NCI-H128 (cell line): ENCODE results near the gene CACNA1H.

Experiments used
- DNase-seq: peaks from one replicate; lab custom pipeline; 2025; ENCODE audit not compliant: unreplicated experiment; lab: John Stamatoyannopoulos, UW

CACNA1H gene

DNA sequence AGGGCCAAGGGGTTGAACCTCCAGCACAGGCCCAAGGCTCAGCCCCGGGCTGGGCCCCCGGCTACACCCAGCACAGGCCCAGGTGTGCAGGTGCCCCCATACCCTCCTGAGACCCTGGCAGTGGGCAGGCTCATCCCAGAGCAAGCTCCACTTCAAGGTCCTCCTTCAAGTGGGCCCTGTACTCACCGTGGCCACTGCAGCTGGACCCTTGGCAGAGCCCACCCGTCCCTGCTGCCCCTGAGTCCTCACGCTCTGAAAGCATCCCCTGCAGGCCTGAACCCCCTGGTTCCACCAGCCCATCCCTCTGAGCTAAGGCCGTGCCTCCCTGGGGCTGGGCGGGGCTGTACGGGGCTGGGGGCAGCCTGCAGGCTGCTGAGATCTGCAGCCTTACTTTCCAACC, 11.2 kb upstream of the CACNA1H start:
- no peak for DNase-seq

DNA sequence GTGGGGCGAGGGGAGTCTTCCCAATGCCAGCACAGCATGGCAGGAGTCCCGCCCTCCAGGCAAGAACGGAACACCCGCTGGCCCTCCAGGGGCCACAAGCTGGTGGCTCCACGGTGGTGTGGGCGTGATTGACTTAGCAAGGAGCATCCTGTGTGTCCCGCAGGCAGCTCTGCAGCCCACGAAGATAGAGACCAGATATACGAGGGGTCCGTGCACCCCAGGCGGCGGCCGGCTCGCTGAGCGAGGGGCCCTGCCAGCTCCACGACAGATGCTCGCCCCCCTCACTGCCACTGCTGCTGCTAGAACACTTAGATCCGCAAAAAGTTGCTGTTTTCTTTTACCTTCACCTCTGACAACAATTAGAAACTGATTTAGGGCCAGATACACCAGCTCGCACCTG, 10.0 kb upstream of the CACNA1H start:
- DNase-seq = no peak

DNA sequence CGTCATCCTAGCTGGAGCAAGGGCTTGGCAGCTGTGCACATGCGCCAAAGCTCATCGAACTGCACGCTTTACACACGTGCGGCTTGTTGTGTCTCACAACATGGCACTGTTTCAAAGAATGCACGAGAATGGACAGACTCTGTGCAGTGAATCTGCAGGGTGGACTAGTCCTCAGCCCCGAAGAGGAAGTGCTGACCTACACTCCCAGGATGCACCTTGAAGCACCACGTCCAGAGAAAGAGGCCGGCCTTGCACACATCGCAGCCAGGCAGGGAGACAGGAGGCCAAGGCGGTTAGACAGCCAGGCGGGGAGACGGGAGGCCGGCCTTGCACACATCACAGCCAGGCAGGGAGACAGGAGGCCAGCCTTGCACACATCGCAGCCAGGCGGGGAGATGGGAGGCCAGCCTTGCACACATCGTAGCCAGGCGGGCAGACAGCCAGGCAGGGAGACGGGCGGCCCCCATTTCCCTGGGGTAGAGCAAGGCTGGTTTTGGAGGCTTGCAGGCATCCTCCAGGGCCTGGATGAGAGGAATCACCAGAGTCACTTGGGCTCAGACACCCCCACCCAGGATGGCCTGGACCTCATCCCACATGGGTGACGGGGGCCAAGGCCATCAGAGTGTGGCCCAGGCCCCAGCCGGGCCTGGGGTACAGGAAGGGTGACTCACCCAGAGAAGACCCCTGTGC, 9.0 kb upstream of the CACNA1H start:
- DNase-seq = no peak

DNA sequence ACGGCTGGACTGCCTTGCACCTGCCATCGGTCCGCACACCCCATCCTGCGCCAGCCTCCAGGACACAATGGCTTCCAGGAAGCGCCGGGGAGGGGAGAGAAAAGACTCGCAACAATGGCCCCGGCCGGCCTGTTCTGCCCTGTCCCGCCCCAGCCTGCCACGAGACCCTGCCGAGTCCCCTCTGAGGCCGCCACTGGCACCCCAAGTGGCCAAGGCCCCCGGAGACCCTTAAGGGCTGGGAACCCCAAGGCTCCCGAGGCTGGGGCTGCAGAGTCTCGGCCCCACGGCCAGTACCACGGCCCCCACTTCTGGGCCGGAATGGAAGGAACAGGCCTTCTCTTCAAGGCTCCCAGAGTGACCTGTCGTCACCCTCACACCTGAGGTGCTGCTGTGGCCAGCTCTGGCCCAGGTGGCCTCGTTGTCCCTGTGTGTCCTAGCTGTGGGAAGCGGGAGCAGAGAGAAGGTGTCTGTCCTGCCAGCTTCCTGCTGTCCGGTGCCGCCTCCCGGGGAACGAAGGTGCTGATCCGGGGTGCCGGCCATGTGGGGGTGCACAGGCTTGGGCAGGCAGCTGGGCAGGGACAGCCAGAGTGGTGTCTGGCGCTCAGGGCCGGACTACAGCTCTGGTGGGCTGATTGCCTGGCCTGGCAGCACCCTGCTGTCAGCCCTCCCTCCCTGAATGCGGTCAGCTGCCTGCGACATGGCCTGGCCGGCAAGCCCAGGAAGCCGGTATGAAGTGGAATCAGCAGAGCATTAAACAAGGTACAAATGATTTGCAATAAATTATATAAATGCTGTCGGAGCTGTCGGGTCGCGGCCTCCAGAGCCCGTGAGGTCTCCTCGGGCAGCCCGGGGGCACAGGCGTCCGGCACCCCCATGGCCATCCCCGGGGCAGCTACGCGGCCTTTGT, 8.2 kb upstream of the CACNA1H start:
- no peak for DNase-seq

DNA sequence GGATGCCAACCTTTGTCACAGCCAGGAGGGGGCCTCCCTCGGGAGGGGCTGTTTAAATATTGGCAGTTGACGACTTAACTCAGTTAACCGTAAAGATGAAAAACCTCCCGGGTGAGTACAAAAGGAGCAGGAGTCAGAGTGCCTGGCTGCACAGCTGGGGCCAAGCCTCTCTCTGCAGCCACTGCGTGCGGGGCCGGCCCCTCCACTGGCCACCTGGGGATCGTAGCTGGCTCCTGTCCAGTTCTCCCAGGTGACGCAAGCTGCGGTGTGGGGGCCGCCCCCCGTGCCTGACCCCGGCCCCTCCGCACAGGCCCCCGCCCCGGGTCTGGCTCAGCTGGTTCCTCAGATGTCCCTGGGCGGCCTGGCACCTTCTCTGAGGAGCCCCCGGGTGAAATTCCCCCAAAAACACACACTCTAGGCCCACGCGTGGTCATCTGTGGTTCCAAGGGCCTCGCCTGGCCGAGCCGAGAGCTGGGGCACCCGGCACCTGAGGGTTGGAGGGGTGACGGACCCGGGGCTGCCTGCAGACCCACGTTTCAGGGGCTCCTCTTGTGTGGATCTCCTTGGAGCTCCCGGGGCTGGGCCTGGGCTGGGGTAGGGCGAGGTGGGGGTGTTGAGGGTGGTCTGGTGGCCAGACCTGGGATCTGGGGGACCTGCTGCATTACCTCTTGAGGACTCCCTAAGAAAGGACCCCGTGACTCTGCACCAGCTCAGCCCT, 7.4 kb upstream of the CACNA1H start:
- DNase-seq = no peak

DNA sequence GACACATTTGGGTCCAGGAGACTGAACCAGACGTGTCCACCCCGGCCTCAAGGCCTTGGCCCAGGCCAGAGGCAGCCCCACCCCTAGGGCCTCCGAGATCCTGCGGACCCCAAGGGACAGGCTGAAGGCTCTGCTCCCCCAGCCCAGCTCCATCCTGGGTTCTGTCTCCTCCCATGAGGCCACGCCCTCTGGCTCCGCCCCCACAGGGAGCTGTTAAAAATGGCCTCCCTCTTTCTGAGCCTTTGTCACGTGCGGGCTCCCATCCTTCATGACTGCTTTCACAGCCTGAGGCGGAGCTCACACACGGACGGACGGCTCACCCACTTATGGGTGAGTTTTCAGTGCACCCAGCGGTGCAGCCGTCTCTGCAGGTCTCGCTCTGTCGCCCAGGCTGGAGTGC, 6.5 kb upstream of the CACNA1H start:
- DNase-seq = no peak

DNA sequence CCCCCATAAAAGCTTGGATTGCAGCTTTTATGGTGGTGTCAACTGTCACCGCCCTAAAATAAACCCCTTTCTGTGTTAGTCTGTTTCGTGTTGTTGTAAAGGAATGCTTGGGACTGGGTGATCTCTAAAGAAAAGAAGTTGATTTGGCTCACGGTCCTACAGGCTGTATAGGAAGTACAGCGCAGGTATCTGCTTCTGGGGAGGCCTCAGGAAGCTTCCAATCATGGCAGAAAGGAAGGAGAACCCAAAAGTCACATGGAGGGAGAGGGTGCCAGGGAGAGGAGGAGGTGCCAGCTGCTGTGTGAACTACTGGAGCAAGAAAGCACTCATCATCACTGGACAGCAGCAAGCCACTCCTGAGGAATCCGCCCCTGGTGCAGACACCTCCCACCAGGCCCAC, 5.9 kb upstream of the CACNA1H start:
- no peak for DNase-seq

DNA sequence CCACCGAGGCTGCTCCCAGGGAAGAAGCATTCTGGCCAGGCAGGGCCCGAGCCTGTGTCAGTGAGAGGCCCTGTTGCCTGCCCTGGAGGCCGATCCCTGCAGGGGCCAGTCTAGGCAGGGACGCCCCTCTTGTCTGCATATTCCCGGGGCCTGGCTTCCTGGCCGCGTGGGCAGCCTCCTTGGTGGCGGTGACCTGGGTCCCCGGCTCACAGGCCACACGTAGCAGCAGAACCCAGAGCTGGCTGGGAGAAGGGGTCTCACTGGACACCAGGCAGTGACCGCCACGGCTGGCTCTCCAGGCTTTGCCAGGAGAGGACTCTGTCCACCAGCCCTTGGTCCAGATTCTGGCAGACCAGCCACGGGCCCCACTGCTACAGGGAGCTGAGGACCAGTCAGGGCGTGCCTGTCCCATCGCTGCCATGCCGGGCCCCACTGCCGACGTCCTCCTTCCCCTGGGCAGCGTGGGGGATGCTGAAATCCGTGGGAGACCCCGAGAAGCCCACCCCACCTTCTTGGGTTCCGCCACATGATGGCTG, 3.7 kb upstream of the CACNA1H start:
- no peak for DNase-seq

DNA sequence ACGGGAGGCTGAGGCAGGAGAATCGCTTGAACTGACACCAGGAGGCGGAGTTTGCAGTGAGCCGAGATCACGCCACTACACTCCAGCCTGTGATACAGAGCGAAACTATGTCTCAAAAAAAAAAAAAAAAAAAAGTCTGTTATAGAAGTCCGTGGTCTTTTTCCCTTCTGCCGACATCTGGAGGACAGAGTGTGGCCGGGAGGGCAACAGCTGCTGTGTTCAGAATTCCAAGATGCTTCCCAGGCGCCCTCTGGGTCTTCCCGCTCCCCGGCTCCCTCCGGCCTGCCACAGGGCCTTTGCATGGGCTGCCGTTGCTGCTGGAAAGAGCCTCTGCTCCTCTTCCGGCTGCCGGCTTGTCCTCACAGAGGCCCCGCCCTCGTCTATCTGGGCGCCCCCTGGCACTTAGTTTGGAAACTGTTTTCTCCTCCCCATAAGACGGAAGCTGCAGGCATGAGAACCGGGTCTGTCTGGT, 2.4 kb upstream of the CACNA1H start:
- DNase-seq = no peak

DNA sequence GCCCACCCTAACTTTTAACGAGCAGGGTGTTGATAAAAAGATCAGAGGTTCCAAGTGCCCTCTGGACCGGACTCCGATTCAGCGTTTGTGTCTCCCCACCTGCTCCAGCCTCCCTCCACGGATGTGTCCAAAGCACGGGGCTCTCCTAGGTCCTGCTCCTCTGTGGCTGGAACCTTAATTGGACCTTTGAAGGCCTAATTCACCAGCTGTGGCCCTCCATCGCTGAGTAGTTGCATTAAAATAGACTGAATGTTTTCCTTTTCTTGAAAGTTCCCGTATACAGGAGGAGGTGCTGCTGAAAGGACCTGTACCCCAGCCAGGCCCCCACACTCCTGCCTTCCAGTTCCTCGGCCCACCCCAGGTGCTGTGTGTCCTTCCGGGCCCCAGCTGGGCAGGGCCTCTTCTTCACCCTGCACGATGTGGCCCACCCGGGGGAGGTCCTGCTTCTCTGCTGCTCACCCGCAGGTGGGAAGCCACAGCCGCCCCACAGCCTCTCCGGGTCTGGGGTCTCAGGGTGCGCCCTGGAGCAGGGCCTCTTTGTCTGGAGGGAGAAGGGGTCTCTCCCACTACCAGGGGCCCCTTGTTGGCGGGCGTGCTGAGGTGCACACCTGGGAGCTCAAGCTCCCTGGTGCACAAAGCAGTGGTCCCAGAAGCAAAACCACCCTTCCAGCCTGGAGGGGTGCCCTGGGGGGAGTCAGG, 1.3 kb upstream of the CACNA1H start:
- DNase-seq = no peak

DNA sequence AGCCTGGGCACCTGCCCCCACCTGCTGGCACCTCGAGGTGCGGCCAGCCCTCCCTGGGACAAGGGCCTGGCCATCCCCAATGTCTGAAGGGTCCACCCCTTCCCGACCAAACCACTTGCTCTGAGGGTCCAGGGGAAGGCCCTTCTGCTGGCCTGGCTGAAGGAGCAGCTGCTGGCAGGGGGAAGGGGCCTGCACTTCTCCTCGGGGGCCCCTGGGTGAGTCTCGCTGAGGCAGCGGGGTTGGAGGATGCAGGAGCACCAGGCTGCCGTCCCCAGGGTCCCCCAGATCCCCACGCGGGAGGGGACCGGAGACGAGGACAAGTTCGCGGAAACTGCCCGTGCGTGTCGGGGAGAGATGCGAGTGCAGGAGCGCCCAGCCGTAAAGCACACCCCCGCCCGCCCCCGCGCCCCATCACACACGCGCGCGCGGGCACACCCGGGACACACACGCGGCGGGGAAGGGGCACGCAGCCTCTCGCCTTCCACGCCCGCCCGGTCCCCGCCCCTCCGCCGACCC, 725 bp upstream of the CACNA1H start:
- no peak for DNase-seq

DNA sequence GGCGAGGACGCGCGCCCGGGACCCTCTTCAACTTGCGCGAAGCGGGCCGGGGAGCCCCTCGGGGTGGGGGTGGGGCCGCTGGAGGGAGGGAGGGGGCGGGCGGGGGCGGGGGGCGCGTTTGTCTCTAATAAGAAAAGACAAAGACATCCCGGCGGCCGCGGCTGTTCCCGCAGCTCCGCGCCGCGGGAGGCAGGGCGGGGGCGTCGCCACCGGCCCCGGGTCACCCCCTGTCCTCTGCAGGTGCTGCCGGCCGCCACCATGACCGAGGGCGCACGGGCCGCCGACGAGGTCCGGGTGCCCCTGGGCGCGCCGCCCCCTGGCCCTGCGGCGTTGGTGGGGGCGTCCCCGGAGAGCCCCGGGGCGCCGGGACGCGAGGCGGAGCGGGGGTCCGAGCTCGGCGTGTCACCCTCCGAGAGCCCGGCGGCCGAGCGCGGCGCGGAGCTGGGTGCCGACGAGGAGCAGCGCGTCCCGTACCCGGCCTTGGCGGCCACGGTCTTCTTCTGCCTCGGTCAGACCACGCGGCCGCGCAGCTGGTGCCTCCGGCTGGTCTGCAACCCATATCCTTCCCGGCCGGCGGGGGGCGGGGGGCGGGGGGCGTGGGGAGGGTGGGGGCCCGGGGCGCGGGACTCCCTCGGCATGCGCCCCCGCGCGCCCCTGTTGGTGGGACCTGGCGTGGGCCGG, 714 bp downstream of the CACNA1H start:
- DNase-seq = no peak

DNA sequence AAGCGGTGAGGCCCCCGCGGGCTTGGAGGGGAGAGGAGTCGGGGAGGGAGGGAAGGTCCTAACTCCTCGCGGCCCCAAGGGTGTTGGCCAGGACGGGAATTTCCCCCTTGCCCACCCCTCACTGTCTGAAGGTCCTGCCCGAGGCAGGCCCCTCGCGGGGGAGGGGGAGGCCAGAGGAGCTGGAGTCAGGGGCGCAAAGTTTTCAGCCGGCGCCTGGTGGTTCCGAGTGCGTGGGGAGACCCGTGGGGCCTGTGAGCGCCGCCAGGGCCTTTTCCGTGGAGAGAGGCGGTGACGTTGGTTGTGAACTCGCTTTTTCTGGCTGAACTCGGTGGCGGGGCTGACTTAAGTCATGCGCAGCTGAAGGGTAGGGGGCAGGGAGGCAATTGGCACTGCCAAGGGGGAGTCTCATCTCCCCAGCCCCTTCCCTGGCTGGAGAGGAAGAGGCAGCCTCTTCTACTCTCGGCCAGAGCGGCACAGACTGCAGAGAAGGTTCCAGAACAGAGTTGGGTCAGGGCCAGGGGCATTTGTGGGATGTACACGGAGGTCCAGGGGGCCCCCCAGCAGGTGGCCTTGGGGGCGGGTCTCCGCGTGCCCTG, 1.5 kb downstream of the CACNA1H start:
- no peak for DNase-seq

DNA sequence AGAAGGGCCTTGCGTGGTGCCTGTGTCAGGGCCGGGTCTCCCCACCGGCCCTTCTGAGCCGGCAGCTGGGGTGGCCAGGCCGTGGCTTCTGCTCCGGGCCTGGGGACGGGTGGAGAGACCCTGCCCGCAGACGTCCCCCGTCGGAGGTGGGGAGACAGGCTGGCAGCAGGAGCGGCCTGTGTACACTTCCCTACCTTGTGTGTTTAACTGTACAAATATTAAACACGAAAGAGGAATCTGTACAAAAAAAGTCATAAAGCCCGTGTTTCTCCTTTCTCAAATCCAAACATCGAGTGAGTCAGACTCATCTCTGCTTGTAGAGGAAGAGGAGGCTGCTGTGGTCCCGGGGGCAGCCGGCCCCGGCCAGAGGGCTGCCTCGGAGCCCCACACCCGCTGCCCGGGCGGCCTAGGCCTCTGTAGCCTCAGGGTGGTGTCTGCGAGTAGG, 2.0 kb downstream of the CACNA1H start:
- DNase-seq = no peak

DNA sequence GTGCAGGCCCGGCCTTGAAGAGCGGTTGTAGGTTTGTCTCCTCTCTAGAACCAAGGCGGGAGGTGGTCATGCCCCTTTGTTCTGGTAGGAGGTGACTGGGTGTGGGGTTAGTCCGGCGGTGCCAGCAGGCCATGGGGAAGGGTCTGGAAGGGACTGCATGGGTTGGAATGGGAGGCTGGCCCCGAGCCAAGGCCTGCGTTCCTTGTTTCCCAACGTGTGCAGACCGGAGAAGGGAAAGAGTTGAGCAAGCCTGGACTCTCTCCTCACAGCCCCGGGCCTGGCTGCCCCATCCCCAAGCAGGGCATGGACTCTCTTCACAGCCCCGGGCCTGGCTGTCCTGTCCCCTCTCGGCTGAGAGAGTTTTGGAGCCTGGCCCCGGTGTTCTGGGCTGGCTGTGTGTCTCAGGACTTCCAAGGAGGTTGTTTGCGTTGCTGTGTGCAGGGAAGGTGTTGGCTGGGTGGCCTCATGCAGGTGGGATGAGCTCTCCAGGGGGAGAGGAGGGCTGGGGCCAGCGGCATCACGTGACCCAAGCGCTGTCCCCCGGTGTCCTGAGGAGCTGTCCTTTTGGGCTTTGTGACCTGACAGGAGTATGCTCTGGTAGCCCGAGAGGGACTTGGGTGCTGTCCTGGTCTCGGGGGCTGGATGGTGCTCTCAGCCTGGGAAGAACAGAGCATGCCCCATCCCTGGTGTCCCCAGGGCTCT, 2.6 kb downstream of the CACNA1H start:
- no peak for DNase-seq

DNA sequence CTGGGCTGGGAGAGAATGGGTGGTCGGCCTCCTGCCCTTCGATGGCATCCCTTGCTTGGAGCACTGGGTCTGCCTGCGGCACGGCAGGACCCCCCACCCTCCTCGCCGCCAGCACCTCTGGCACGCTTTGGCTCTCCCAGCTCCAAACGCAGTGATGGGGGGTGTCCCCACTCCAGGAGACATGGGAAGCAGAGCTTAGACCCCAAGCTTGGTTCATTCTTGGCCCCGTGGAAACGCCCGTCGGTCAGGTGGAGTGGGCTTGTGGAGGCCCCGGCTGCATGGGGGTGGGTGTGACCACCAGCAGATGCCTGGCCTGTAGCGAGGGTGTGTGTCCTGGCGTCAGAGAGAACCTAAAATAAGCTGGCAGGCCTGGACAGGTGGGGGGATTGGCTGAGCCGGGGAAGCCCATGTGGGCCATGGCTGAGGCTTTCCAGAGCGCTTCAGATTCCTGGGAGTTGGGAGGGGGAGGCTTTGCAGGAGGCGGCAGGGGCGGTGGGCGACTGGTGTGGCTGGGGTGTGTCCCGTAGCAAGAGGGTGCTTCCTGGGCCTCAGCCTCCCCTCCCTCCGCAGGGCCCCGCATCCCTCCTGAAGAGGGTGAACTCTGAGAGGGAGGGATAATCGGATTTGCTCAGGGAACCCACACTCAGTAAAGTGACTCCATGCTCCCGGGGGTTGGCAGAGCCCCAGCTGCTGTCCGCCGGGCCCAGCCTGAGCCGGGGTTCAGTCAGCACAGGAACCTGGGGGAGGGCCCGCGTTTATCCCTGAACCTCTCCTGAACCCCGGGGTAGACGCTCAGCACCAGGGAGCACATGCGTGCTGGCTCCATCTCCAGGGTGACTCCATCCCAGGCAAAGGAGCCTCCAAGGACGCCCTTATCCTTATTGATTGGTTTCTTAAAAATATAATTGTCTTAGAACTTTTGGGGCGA, 3.4 kb downstream of the CACNA1H start:
- DNase-seq = no peak

DNA sequence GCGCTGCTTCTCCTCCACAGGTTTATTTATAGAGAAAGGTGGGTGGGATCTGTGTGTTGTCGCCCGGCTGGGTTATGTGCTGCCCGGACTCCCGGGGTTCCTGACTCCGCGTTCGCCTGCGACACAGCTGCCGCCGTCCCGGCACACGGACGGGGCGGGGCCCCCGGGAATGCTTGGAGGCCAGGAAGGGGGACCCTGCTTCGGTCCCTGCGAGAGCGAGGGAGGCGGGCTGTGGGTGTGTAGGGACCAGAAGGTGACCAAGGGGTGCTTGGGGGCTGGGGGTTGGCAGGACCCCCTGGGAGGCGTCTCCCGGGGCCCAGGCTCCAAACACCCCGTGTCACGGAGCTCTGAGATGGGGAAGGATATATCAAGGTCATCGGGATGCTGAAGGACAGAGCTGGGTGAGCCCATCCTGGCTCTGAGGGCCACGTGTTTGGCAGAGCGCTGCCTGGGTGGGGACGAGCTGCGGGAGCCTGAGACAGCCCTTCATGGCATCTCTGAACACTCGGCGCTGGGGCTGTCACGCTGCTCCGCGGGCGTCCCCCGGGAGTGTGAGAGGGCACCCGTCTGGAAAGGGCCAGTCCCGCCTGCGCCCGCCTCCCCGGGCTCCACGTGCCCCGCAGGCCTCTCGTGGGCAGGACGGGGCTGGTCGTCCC, 4.2 kb downstream of the CACNA1H start:
- no peak for DNase-seq
